Heart right ventricle (tissue), 16 donors: Measurements from ENCODE around the gene TDRD10. TPM values are rescaled to one million over a fixed set of nuclear protein-coding genes. Genes with fewer than 3 reads are reported as not detected.

Source experiments
- ATAC-seq, 8 donors: fragments of 200-7000 bp; cut with Tn5 transposase; one replicate each; pipeline ENCODE4 v1.9.1; 2020; ENCODE audit warnings: mild to moderate bottlenecking in 8 of 8, moderate library complexity in 8 of 8, moderate number of reproducible peaks in 1 of 8
- DNase-seq, 2 donors: peaks; one replicate each; pipeline ENCODE4 v3.0.0-alpha.2; 2020
- H3K27ac ChIP-seq, 10 donors: fragments of 200-600 bp; sonication (generic) in 2 of 10; one replicate each; pipeline versions ENCODE4 v1.5.0 to v1.8.0; 2020 to 2022; ENCODE audit warnings: mild to moderate bottlenecking in 3 of 10
- H3K27me3 ChIP-seq, 7 donors: fragments of 200-600 bp; one replicate each; pipeline ENCODE4 v1.8.0; 2021 to 2022; ENCODE audit warnings: mild to moderate bottlenecking in 2 of 7
- H3K36me3 ChIP-seq, 9 donors: fragments of 200-600 bp; sonication (generic) in 1 of 9; one replicate each; pipeline versions ENCODE4 v1.5.0 to v1.8.0; 2020 to 2022; ENCODE audit warnings: mild to moderate bottlenecking in 2 of 9
- H3K4me1 ChIP-seq, 9 donors: fragments of 200-600 bp; sonication (generic) in 1 of 9; one replicate each; pipeline versions ENCODE4 v1.5.0 to v1.8.0; 2020 to 2022; ENCODE audit warnings: mild to moderate bottlenecking in 4 of 9
- H3K4me3 ChIP-seq, 10 donors: fragments of 200-600 bp; sonication (generic) in 2 of 10; one replicate each; pipeline versions ENCODE4 v1.5.0 to v1.8.0; 2020 to 2022; ENCODE audit warnings: mild to moderate bottlenecking in 7 of 10, moderate library complexity in 2 of 10
- H3K9me3 ChIP-seq, 11 donors: fragments of 200-600 bp in 10 of 11; sonication (generic) in 2 of 11; one replicate each; pipeline versions ENCODE4 v1.5.0 to v1.8.0; 2013 to 2022; ENCODE audit warnings: mild to moderate bottlenecking in 2 of 11, control low read depth in 1 of 11, moderate library complexity in 1 of 11
- WGBS, 2 donors: extraction: QIAGEN DNeasy Blood & Tissue Kit; methylation state at CpG; one replicate each; pipeline ENCODE4 v1.1.7; 2013; ENCODE audit warnings: inconsistent platforms in 1 of 2; 5-methylcytosine and 5-hydroxymethylcytosine counted together
- intact Hi-C, 10 donors: fragments of 100-400 bp; cut with DNase I; formaldehyde crosslinking; loops; one replicate each; pipeline versions ENCODE4 v1.11.1 to v1.14.2; 2022
- polyA plus RNA-seq, 2 donors: library from polyadenylated mRNA; stranded (reverse); fragments of 200-250 nt; gene quantifications; one replicate each; pipeline ENCODE4 v1.2.3, GENCODE V29; 2013
- total RNA-seq, 10 donors: library from RNA; stranded (reverse); fragmentation: NEBNext Ultra II Directional in 3 of 10; extraction: Animal tissue kit (Norgen Biotek cat#: 25700) in 3 of 10; gene quantifications; one replicate each; pipeline versions ENCODE4 v1.2.1 to v1.2.4, GENCODE V29; 2021 to 2023
- TF ChIP-seq, protein P1 (sequence below), 9 donors: fragments of 200-600 bp; sonication (generic) in 2 of 9; IDR thresholded peaks; one replicate each; pipeline versions ENCODE4 v1.5.0 to v1.8.0; 2021 to 2022; ENCODE audit warnings: antibody characterized with exemption in 9 of 9, mild to moderate bottlenecking in 5 of 9, moderate library complexity in 1 of 9
- donor health status: Arrhythmogenic right ventricular cardiomyopathy.
- donor health status: ischemic (EF 13 %, LVEDD 7.1; RV severe dilation, severe dysfunction).
- donor health status: healthy with polysubstance abuse.
- donor health status: DM: no; HTN: yes; CAD: no.
- donor health status: DM: no; HTN: no; CAD: no.
- donor health status: ischemic (EF 25% LVEDD 6.9; RV normal size, moderate dysfunction).
- donor health status: ischemic (EF 25% LVEDD 5.7; RV mildly dilated, moderate dysfunction).
- donor health status: healthy.
- donor health status: DM: yes; HTN: yes; CAD: no.
- donor health status: Ischemic cardiomyopathy.
- donor health status: ischemic (EF 35%, LVEDD 5.7; RV mildly dilated, moderate dysfunction).
- donor health status: nonischemic (EF 11% LVEDD 7.7; RV severe dilation, severe dysfunction).
- donor health status: DM: yes; HTN: yes; CAD: no.
- donor health status: PGD.
- donor health status: ischemic (EF 29% LVEDD 5.4; RV normal size, mild dysfunction).
- donor health status: nonischemic (EF 23%, LVEDD 6.1; RV moderate dilation, normal function).

Gene TDRD10
- total and polyA plus RNA-seq, 12 donors = 1.1 to 13.3 (median 2.0) TPM

DNA sequence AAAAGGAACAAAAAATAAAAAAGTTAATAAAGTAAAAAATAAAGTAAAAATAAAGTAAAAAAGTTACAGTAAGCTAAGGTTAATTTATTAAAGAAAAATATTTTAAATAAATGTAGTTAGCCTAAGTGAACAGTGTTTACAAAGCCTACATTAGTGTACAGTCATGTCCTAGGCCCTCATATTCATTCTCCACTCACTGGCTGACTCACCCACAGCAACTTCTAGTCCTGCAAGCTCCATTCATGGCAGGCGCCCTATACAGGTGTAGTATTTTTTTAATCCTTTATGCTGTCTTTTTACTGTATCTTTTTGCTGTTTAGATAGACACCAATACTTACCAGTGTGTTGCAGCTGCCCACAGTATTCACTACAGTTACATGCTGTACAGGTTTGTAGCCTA, 93.6 kb downstream of the TDRD10 start:
- intact Hi-C loops = loop anchor here in 1 of 10 donors (5.0 kb wide), 1 partner anchor 33 kb away; no protein-coding TSS in a partner anchor
- DNase-seq (no peak), ATAC-seq (no peak)
- no peaks in the 10 kb centered on the region for H3K27me3 ChIP-seq
- TF ChIP-seq, protein P1, sequence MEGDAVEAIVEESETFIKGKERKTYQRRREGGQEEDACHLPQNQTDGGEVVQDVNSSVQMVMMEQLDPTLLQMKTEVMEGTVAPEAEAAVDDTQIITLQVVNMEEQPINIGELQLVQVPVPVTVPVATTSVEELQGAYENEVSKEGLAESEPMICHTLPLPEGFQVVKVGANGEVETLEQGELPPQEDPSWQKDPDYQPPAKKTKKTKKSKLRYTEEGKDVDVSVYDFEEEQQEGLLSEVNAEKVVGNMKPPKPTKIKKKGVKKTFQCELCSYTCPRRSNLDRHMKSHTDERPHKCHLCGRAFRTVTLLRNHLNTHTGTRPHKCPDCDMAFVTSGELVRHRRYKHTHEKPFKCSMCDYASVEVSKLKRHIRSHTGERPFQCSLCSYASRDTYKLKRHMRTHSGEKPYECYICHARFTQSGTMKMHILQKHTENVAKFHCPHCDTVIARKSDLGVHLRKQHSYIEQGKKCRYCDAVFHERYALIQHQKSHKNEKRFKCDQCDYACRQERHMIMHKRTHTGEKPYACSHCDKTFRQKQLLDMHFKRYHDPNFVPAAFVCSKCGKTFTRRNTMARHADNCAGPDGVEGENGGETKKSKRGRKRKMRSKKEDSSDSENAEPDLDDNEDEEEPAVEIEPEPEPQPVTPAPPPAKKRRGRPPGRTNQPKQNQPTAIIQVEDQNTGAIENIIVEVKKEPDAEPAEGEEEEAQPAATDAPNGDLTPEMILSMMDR (IDR thresholded peaks at IDR 0.05) = no peak
- no peak overlapping the region for H3K4me3 ChIP-seq
- WGBS, 2 donors = 92 to 97% methylated on average over 1 of the region's 1 CpG
- peaks cover 0 to 100% (median 68%) of the 10 kb centered on the region in 9 donors for H3K36me3 ChIP-seq
- H3K9me3 ChIP-seq = no peaks in the 10 kb centered on the region
- H3K4me1 ChIP-seq = peaks cover 12 to 26% (median 20%) of the 10 kb centered on the region in 9 donors
- no peak overlapping the region for H3K27ac ChIP-seq

Other genes starting within 250 kb of the TDRD10 start
- 100 to 1,000 TPM; 162 to 196 (median 171) TPM for gene HAX1, start 229.6 kb upstream of the TDRD10 start, total RNA-seq
- 100 to 1,000 TPM; 171 to 313 TPM for gene HAX1, start 229.6 kb upstream of the TDRD10 start, polyA plus RNA-seq
- gene AQP10, start 181.1 kb upstream of the TDRD10 start, total RNA-seq = 1 to 10 TPM in 1 of 10 donors, under 1 TPM in 6, not detected in 3; 0.12 to 1.5 (median 0.48) TPM
- under 1 TPM in 1 of 2 donors, not detected in 1; 0.35 TPM for gene AQP10, start 181.1 kb upstream of the TDRD10 start, polyA plus RNA-seq
- 10 to 100 TPM; 10.3 to 17.3 (median 13.3) TPM for gene ATP8B2, start 176.7 kb upstream of the TDRD10 start, total RNA-seq
- gene ATP8B2, start 176.7 kb upstream of the TDRD10 start, polyA plus RNA-seq = 10 to 100 TPM in 1 of 2 donors, 1 to 10 TPM in 1; 8.0 to 16.8 TPM
- 10 to 100 TPM in 5 of 10 donors, 1 to 10 TPM in 5; 6.1 to 16.2 (median 10.0) TPM for gene IL6R, start 96.9 kb upstream of the TDRD10 start, total RNA-seq
- gene IL6R, start 96.9 kb upstream of the TDRD10 start, polyA plus RNA-seq = 1 to 10 TPM; 2.9 to 6.2 TPM
- gene SHE, start 193 bp downstream of the TDRD10 start, total RNA-seq = 10 to 100 TPM in 7 of 10 donors, 1 to 10 TPM in 3; 7.9 to 19.6 (median 12.5) TPM
- 10 to 100 TPM; 13.7 to 19.6 TPM for gene SHE, start 193 bp downstream of the TDRD10 start, polyA plus RNA-seq
- 10 to 100 TPM; 49.1 to 83.5 (median 59.0) TPM for gene UBE2Q1, start 56.4 kb downstream of the TDRD10 start, total RNA-seq
- gene UBE2Q1, start 56.4 kb downstream of the TDRD10 start, polyA plus RNA-seq = 10 to 100 TPM; 19.4 to 28.9 TPM
- under 1 TPM in 3 of 10 donors, not detected in 7; 0.06 to 0.13 (median 0.07) TPM for gene CHRNB2, start 65.6 kb downstream of the TDRD10 start, total RNA-seq
- gene CHRNB2, start 65.6 kb downstream of the TDRD10 start, polyA plus RNA-seq = under 1 TPM in 1 of 2 donors, not detected in 1; 0.03 TPM
- 100 to 1,000 TPM in 1 of 10 donors, 10 to 100 TPM in 9; 45.3 to 103 (median 55.3) TPM for gene ADAR, start 106.0 kb downstream of the TDRD10 start, total RNA-seq
- 10 to 100 TPM; 15.4 to 19.4 TPM for gene ADAR, start 106.0 kb downstream of the TDRD10 start, polyA plus RNA-seq